ENCODE results near the gene TOX2.

TOX2 gene

GRCh38 chr20:44113618-44114376, 199.1 kb downstream of the TOX2 start:
- no peak for DNase-seq

GRCh38 chr20:44115181-44115580, 200.5 kb downstream of the TOX2 start:
- DNase-seq: no peak

- no peak for DNase-seq
Observed at GRCh38 chr20:44115762-44116644, 201.4 kb downstream of the TOX2 start.

- no peak for DNase-seq
Observed at GRCh38 chr20:44117296-44118184, 202.9 kb downstream of the TOX2 start.

GRCh38 chr20:44118185-44119033, 203.8 kb downstream of the TOX2 start:
- no peak for DNase-seq
